HG03097 (cell line): ENCODE data around the gene FGF12.

ENCODE experiments used
- ATAC-seq: cut with Tn5 transposase; IDR thresholded peaks from one replicate; pipeline ENCODE4 v1.9.1; 2021; ENCODE audit not compliant: unreplicated experiment, low FRiP score

FGF12 gene

GRCh38 chr3:192224634-192225155 is 502.6 kb downstream of the FGF12 start:
- no peak for ATAC-seq

- ATAC-seq: no peak
Measured at GRCh38 chr3:192223815-192224214, 503.5 kb downstream of the FGF12 start.

GRCh38 chr3:192220915-192221314 is 506.4 kb downstream of the FGF12 start:
- ATAC-seq: no peak

- no peak for ATAC-seq
Measured at GRCh38 chr3:192219926-192220325, 507.4 kb downstream of the FGF12 start.

GRCh38 chr3:192216067-192216466 is 511.3 kb downstream of the FGF12 start:
- ATAC-seq: no peak

GRCh38 chr3:192212979-192213378 is 514.4 kb downstream of the FGF12 start:
- ATAC-seq: no peak

GRCh38 chr3:192212335-192212734 is 515.0 kb downstream of the FGF12 start:
- ATAC-seq: no peak

GRCh38 chr3:192207651-192208050 is 519.7 kb downstream of the FGF12 start:
- ATAC-seq: no peak

GRCh38 chr3:192207239-192207638 is 520.1 kb downstream of the FGF12 start:
- ATAC-seq: no peak

GRCh38 chr3:192194085-192194484 is 533.3 kb downstream of the FGF12 start:
- no peak for ATAC-seq

GRCh38 chr3:192188218-192188835 is 539.0 kb downstream of the FGF12 start:
- peak; percentile 92 for ATAC-seq

GRCh38 chr3:192187485-192188051 is 539.8 kb downstream of the FGF12 start:
- no peak for ATAC-seq

GRCh38 chr3:192186498-192186897 is 540.8 kb downstream of the FGF12 start:
- ATAC-seq: no peak

GRCh38 chr3:192186045-192186444 is 541.3 kb downstream of the FGF12 start:
- no peak for ATAC-seq

- ATAC-seq: no peak
Measured at GRCh38 chr3:192183109-192183508, 544.2 kb downstream of the FGF12 start.

- no peak for ATAC-seq
Measured at GRCh38 chr3:192181151-192181550, 546.2 kb downstream of the FGF12 start.

GRCh38 chr3:192177383-192177782 is 550.0 kb downstream of the FGF12 start:
- no peak for ATAC-seq

- ATAC-seq: no peak
Measured at GRCh38 chr3:192174283-192174682, 553.1 kb downstream of the FGF12 start.

- no peak for ATAC-seq
Measured at GRCh38 chr3:192171213-192171612, 556.1 kb downstream of the FGF12 start.

GRCh38 chr3:192170659-192171058 is 556.7 kb downstream of the FGF12 start:
- ATAC-seq: no peak

- no peak for ATAC-seq
Measured at GRCh38 chr3:192170031-192170430, 557.3 kb downstream of the FGF12 start.

GRCh38 chr3:192169332-192169915 is 557.9 kb downstream of the FGF12 start:
- no peak for ATAC-seq
